ENCODE measurements around the gene LIPF.

GRCh38 chr10:88705958-88706357 lies 41.7 kb downstream of the LIPF start, which contains the start of gene LIPK:
- TF ChIP-seq KLF10 (tag by site-specific recombination; IDR thresholded peaks at IDR 0.05): no peak
- no peak for TF ChIP-seq ZBTB8A (tag by site-specific recombination; IDR thresholded peaks at IDR 0.05)
- TF ChIP-seq ZNF24 (tag by site-specific recombination; IDR thresholded peaks at IDR 0.05): no peak
- TF ChIP-seq HOXA7 (CRISPR knock-in tag; IDR thresholded peaks at IDR 0.05; ENCODE audit: borderline replicate concordance): no peak
- TF ChIP-seq CTCF (tag by site-specific recombination; IDR thresholded peaks at IDR 0.05): no peak
- TF ChIP-seq ZNF366 (tag by site-specific recombination; conservative IDR thresholded peaks at IDR 0.05): no peak
- no peak for TF ChIP-seq REST (tag by site-specific recombination; IDR thresholded peaks at IDR 0.05)
- TF ChIP-seq ZNF837 (tag by site-specific recombination; IDR thresholded peaks at IDR 0.05): no peak
